ENCODE results near the gene FCHSD2. TPM values are rescaled to one million over a fixed set of nuclear protein-coding genes. Genes with fewer than 3 reads are reported as not detected.

Gene FCHSD2
- total and polyA plus RNA-seq, 4 donors, result 7.6 to 18.7 (median 9.9) TPM

DNA sequence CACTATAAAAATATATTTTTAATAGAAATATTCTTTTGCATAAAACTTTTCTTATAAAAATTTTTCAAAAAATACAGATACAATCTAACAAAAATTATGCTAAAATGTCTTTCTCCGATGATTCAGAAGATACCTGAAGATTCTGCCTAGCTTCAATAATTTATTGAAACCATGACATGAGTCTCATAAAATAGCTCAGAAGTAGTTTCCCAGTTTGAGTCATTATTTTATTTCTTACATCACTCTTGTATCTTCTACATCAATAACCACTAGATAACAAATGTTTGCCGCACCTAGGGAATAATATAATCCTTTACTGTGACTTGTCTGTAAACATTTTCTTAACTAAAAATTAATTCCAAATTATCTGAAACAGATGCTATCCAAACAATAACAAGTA lies 158.6 kb downstream of the FCHSD2 start:
- Histone ChIP-seq H3K27ac (ENCODE audit: low read depth in 1 of 2, low read length in 2 of 2) (no peak overlapping the region), H3K9ac (ENCODE audit: low read depth in 1 of 2, low read length in 2 of 2) (no peak overlapping the region), H3K4me3 (ENCODE audit: low read depth in 1 of 3, low read length in 3 of 3) (no peak overlapping the region), H3K4me1 (ENCODE audit: control insufficient read depth in 4 of 4, insufficient read depth in 4 of 4, low read length in 3 of 4) (no peaks in the 10 kb centered on the region), H3K27me3 (ENCODE audit: control insufficient read depth in 4 of 4, insufficient read depth in 4 of 4, low read length in 3 of 4) (no peaks in the 10 kb centered on the region), H3K9me3 (ENCODE audit: control insufficient read depth in 4 of 4, low read length in 3 of 4) (no peaks in the 10 kb centered on the region), H3K36me3 (ENCODE audit: control insufficient read depth in 4 of 4, insufficient read depth in 3 of 4, low read depth in 1 of 4, low read length in 3 of 4) (peaks cover 3 to 14% (median 10%) of the 10 kb centered on the region in 4 donors)
- no peak for DNase-seq (ENCODE audit: low spot score)
- WGBS, result 97% methylated on average over 2 of the region's 2 CpGs
- TF ChIP-seq, protein P1, sequence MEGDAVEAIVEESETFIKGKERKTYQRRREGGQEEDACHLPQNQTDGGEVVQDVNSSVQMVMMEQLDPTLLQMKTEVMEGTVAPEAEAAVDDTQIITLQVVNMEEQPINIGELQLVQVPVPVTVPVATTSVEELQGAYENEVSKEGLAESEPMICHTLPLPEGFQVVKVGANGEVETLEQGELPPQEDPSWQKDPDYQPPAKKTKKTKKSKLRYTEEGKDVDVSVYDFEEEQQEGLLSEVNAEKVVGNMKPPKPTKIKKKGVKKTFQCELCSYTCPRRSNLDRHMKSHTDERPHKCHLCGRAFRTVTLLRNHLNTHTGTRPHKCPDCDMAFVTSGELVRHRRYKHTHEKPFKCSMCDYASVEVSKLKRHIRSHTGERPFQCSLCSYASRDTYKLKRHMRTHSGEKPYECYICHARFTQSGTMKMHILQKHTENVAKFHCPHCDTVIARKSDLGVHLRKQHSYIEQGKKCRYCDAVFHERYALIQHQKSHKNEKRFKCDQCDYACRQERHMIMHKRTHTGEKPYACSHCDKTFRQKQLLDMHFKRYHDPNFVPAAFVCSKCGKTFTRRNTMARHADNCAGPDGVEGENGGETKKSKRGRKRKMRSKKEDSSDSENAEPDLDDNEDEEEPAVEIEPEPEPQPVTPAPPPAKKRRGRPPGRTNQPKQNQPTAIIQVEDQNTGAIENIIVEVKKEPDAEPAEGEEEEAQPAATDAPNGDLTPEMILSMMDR (IDR thresholded peaks at IDR 0.05; ENCODE audit: low read depth, low read length, missing input control), result no peak
- no peak for TF ChIP-seq YY1 (IDR thresholded peaks at IDR 0.05)
- TF ChIP-seq, protein P2, sequence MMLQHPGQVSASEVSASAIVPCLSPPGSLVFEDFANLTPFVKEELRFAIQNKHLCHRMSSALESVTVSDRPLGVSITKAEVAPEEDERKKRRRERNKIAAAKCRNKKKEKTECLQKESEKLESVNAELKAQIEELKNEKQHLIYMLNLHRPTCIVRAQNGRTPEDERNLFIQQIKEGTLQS (IDR thresholded peaks at IDR 0.05), result no peak

DNA sequence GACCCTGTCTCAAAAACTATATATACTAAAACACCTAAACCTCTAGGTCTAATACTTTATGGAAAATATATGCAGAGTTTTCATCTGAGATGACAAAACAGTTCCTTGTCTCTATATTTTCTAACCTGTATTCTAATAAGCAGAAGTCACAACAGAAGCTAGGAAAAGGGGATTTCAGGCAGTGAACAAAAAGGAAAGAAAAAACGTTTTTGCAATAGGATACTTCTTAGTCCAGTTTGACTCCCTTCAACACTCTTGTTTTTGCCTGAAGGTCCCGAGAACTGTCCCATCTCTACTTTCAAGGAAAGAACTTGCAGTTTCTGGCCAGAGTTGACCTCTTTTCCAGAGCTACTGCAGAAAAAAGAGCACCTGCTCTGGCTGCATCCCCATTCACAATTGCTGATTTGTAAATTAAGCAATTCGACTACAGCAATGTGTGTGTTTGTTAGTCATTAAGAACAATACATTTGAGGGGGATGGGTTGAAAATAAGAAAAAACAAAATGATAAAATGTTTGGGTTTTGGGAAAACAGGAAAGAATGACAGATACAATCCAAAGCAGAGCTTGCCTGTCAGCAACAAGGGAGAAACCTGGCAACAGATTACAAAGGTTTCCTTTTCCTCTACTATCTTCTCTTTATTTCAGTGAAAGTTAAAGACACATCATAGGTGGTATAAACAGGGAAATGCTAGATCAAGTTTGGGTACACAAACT lies 160.0 kb downstream of the FCHSD2 start:
- no peaks in the 10 kb centered on the region for H3K9me3 ChIP-seq (ENCODE audit: control insufficient read depth in 4 of 4, low read length in 3 of 4)
- H3K4me3 ChIP-seq (ENCODE audit: low read depth in 1 of 3, low read length in 3 of 3), result no peak overlapping the region
- H3K27ac ChIP-seq (ENCODE audit: low read depth in 1 of 2, low read length in 2 of 2), result no peak overlapping the region
- no peaks in the 10 kb centered on the region for H3K4me1 ChIP-seq (ENCODE audit: control insufficient read depth in 4 of 4, insufficient read depth in 4 of 4, low read length in 3 of 4)
- no peak for DNase-seq (ENCODE audit: low spot score)
- no peak overlapping the region for H3K9ac ChIP-seq (ENCODE audit: low read depth in 1 of 2, low read length in 2 of 2)
- TF ChIP-seq GABPA (IDR thresholded peaks at IDR 0.05 in 1 of 2, conservative IDR thresholded peaks at IDR 0.05 in 1 of 2), result no peak
- no peak for TF ChIP-seq FOXA1 (IDR thresholded peaks at IDR 0.05)
- TF ChIP-seq, protein P3, sequence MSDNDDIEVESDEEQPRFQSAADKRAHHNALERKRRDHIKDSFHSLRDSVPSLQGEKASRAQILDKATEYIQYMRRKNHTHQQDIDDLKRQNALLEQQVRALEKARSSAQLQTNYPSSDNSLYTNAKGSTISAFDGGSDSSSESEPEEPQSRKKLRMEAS (IDR thresholded peaks at IDR 0.05), result no peak
- TF ChIP-seq, protein P4, sequence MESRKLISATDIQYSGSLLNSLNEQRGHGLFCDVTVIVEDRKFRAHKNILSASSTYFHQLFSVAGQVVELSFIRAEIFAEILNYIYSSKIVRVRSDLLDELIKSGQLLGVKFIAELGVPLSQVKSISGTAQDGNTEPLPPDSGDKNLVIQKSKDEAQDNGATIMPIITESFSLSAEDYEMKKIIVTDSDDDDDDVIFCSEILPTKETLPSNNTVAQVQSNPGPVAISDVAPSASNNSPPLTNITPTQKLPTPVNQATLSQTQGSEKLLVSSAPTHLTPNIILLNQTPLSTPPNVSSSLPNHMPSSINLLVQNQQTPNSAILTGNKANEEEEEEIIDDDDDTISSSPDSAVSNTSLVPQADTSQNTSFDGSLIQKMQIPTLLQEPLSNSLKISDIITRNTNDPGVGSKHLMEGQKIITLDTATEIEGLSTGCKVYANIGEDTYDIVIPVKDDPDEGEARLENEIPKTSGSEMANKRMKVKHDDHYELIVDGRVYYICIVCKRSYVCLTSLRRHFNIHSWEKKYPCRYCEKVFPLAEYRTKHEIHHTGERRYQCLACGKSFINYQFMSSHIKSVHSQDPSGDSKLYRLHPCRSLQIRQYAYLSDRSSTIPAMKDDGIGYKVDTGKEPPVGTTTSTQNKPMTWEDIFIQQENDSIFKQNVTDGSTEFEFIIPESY (IDR thresholded peaks at IDR 0.05), result no peak
- TF ChIP-seq FOXA2 (IDR thresholded peaks at IDR 0.05), result no peak
- WGBS, result 60% methylated on average over 3 of the region's 3 CpGs
- no peaks in the 10 kb centered on the region for H3K27me3 ChIP-seq (ENCODE audit: control insufficient read depth in 4 of 4, insufficient read depth in 4 of 4, low read length in 3 of 4)
- peaks cover 3 to 11% (median 9%) of the 10 kb centered on the region in 4 donors for H3K36me3 ChIP-seq (ENCODE audit: control insufficient read depth in 4 of 4, insufficient read depth in 3 of 4, low read depth in 1 of 4, low read length in 3 of 4)

DNA sequence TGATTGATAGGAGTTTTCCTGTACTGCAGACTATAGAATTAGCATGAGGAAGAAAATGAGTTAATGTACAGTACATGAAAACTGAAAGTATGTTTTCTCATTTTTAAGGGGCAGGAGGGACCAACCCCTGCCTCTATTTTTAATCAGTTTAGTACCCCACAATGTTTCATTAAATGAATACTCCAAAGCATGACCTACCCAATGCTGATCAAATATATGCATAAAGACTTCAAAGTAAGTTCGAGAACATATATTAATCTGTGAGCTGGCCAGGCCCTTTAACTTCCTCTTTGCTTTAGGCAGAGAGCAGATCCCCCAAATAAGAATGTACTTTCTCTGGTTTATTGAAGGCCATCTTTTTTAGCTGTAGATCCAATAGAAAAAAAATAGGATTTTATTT lies 161.0 kb downstream of the FCHSD2 start:
- Histone ChIP-seq H3K36me3 (ENCODE audit: control insufficient read depth in 4 of 4, insufficient read depth in 3 of 4, low read depth in 1 of 4, low read length in 3 of 4) (peaks cover 3 to 11% (median 9%) of the 10 kb centered on the region in 4 donors), H3K9me3 (ENCODE audit: control insufficient read depth in 4 of 4, low read length in 3 of 4) (no peaks in the 10 kb centered on the region), H3K9ac (ENCODE audit: low read depth in 1 of 2, low read length in 2 of 2) (no peak overlapping the region), H3K27me3 (ENCODE audit: control insufficient read depth in 4 of 4, insufficient read depth in 4 of 4, low read length in 3 of 4) (no peaks in the 10 kb centered on the region), H3K4me3 (ENCODE audit: low read depth in 1 of 3, low read length in 3 of 3) (no peak overlapping the region), H3K27ac (ENCODE audit: low read depth in 1 of 2, low read length in 2 of 2) (no peak overlapping the region), H3K4me1 (ENCODE audit: control insufficient read depth in 4 of 4, insufficient read depth in 4 of 4, low read length in 3 of 4) (peaks cover 0 to 2% (median 0%) of the 10 kb centered on the region in 4 donors)
- DNase-seq (ENCODE audit: low spot score), result no peak
- 83% methylated on average over 1 of the region's 1 CpG for WGBS
- TF ChIP-seq, protein P4 (IDR thresholded peaks at IDR 0.05), result no peak
- TF ChIP-seq, protein P1 (IDR thresholded peaks at IDR 0.05; ENCODE audit: low read depth, low read length, missing input control), result no peak
- TF ChIP-seq GABPA (IDR thresholded peaks at IDR 0.05 in 1 of 2, conservative IDR thresholded peaks at IDR 0.05 in 1 of 2) (no peak), RXRA (IDR thresholded peaks at IDR 0.05) (no peak), RAD21 (IDR thresholded peaks at IDR 0.05) (no peak), TAF1 (conservative IDR thresholded peaks at IDR 0.05) (no peak), YY1 (IDR thresholded peaks at IDR 0.05) (no peak), FOXA1 (IDR thresholded peaks at IDR 0.05) (no peak), EGR1 (IDR thresholded peaks at IDR 0.05; ENCODE audit: low read depth in 2 of 2) (no peak)
- TF ChIP-seq, protein P5, sequence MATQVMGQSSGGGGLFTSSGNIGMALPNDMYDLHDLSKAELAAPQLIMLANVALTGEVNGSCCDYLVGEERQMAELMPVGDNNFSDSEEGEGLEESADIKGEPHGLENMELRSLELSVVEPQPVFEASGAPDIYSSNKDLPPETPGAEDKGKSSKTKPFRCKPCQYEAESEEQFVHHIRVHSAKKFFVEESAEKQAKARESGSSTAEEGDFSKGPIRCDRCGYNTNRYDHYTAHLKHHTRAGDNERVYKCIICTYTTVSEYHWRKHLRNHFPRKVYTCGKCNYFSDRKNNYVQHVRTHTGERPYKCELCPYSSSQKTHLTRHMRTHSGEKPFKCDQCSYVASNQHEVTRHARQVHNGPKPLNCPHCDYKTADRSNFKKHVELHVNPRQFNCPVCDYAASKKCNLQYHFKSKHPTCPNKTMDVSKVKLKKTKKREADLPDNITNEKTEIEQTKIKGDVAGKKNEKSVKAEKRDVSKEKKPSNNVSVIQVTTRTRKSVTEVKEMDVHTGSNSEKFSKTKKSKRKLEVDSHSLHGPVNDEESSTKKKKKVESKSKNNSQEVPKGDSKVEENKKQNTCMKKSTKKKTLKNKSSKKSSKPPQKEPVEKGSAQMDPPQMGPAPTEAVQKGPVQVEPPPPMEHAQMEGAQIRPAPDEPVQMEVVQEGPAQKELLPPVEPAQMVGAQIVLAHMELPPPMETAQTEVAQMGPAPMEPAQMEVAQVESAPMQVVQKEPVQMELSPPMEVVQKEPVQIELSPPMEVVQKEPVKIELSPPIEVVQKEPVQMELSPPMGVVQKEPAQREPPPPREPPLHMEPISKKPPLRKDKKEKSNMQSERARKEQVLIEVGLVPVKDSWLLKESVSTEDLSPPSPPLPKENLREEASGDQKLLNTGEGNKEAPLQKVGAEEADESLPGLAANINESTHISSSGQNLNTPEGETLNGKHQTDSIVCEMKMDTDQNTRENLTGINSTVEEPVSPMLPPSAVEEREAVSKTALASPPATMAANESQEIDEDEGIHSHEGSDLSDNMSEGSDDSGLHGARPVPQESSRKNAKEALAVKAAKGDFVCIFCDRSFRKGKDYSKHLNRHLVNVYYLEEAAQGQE (IDR thresholded peaks at IDR 0.05), result no peak

Data from liver (tissue), 9 donors.